HG03354 (cell line): ENCODE measurements around the gene CMSS1.

ENCODE experiments used
- ATAC-seq: cut with Tn5 transposase; IDR thresholded peaks from one replicate; pipeline ENCODE4 v1.9.1; 2021; ENCODE audit warnings: mild to moderate bottlenecking; ENCODE audit not compliant: unreplicated experiment, poor library complexity, severe bottlenecking

Gene CMSS1

DNA sequence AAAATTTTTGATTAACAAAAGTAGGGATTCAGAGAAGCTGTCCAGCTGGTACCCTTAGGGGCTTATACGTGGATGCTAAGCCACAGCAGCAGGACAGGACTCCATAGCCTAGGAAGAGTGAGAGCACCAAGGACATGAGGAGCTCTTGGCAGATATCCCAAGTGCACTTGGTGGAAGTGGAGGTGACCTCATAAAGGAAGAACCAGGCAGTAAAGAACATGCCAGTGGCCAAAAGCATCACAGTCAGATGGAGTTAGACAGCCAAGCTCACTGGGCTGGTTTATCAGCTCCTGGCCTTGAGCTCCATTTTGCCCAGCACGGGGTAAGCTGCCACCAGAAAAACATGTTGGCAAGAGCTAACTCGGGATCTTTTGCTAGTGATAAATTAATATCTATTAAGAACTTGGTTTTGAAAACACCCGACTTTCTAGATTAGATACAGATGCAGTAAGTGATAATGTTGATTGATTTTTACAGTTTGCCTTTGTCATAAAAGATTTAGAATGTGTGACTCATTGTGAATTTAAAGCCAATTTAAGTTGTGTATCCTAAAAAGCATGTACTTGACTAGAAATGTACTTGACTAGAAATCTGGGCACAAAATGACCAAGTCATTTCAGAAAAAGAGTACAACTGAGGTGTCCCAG is 108.0 kb downstream of the CMSS1 start:
- no peak for ATAC-seq

DNA sequence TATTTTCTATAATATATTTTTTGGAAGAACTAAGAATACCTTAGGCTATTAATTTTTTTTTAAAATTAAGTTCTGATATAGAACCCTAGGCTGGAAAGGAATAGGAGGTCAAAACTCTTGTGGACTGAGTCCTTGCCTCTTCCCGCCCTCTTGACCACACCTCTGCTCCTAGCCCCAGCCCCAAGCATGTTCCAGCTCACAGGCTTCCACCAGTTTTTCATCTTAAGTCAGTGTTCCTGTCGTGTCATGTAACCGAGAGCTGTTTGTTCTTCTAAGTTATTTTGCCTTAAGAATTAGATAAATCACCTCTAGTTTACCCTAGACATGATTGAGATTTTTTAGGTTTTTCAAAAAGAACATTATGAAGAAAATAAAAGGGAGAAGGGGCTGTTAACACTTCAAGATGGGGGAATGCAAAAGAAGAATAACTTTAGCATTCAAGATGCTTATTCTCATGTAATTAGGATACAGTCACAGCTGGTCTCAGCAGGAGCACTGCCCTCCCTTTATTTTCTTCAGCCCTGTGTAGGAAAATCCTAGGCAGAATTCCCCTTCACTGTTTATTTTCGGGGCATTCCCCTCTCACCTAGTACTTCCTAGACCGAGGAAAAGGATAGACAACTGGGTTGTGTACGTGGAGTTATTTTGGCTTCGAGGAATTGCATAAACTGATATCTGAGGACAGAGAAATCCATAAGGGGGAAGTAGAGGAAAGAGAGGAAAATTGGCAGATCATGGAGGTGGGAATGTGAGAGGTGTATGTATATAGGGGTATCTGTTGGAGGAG is 110.2 kb downstream of the CMSS1 start:
- no peak for ATAC-seq

DNA sequence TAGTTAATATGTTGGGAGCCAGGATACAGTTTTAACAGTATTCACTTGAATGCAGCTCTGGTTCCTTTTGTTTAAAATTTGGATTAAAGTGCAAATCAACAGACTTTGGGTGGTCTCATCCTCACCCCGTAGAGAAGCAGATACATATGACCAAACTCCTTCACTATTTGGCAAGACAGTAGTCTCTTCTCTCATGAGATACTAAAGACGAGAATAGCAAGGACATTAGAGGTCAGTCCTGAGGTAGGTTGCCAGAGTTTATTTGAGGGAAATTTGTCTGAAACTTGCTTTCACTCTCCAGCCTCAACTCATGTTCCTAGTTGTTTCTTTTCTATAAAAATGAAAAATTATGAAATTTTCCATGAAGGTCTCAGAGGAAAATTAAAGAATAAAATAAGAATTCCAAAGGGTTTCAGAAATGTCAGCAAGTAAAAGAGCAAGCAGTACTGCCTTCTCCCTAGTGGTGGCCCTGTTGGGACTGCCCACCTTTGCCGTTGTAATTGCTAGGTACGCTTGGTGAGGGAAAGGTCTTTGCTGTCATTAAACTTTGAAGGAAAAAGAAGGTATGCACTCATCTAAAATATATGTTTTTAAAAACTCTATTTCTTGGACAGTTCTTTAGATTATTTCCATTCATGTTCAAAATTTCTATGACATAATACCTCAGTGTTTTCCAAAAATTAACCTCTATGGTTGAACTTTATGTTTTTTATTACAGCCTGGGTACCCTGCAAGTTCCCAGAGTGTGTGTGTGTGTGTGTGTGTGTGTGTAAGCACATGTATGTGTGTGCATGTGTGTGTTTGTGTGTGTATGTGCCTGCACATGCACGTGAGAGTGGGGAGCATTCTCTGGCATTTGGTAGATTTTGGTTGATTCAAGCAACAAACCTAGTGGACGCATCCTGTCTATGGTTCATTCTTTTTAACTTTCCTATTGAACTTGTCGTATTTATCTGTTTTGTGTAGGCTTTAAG is 111.4 kb downstream of the CMSS1 start:
- ATAC-seq: no peak

DNA sequence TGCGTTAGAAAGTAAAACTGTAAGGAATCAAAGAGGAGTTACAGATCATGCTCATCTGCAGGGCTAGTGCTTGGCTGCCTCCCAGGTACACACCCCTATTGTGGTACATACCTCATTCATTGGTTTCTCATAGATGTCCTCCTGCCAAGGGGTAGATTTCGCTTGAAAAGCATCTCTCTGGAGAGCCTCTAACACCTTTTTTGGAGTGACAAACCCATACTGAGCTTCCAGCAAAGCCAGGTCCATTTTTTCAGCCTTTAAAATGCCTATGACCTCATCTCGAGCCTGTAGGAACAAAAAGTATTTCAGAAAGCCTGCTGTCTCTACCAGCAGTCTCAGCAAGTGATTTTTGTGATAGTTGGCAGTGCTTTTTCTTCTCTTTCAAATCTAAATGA is 112.1 kb downstream of the CMSS1 start:
- no peak for ATAC-seq

DNA sequence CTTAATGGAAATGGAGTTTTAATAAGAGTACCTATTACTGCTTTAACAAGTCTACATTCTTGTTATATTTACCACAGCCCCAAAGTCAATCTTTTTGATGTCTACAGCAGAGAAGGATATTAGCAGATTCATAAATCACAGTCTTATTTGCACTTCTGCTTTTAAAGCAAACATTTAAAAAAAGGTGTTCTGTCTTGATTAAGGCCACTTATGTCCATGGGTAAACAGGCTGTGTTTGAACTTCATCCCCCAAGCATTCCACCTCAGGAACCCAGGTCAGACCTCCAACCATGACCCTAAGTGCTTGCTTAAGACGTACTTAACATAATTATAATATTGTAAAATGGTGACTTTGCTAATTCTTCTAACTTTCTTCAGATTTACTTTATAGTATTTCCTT is 113.4 kb downstream of the CMSS1 start:
- no peak for ATAC-seq

DNA sequence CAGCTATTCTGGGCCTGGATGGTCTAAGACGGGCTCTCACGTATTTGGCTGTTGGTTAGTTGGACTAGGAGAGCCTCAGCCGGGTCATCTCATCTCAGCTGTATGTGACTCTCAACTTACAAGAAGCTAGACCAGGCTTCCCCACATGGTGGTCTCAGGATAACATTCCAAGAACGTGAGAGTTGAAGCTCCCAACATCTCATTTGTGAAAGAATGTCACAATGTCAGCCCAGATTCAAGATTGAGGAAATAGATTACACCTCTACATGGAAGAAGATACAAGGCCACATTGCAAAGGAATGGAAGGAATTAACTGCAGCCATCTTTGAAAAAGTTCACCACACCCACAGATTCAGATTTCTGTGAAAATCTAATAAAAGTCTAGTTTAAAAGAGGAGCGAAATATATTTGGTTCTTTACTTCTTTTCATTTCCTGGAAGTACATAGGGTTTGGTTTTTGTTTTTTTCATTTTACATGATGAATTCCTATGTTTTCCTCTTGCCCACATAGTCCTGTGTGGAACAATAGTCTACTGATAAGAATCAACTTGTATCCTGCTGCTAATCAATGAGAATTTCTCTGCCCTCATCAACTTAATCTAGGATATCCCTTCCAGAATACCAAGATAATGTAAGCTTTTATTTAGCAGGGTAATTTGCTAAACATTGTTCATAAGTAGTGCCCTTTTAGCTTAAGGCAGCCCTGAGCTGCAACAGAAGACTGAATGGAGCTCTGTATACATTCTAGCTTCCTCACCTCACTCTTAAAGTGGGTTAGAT is 116.5 kb downstream of the CMSS1 start:
- no peak for ATAC-seq

DNA sequence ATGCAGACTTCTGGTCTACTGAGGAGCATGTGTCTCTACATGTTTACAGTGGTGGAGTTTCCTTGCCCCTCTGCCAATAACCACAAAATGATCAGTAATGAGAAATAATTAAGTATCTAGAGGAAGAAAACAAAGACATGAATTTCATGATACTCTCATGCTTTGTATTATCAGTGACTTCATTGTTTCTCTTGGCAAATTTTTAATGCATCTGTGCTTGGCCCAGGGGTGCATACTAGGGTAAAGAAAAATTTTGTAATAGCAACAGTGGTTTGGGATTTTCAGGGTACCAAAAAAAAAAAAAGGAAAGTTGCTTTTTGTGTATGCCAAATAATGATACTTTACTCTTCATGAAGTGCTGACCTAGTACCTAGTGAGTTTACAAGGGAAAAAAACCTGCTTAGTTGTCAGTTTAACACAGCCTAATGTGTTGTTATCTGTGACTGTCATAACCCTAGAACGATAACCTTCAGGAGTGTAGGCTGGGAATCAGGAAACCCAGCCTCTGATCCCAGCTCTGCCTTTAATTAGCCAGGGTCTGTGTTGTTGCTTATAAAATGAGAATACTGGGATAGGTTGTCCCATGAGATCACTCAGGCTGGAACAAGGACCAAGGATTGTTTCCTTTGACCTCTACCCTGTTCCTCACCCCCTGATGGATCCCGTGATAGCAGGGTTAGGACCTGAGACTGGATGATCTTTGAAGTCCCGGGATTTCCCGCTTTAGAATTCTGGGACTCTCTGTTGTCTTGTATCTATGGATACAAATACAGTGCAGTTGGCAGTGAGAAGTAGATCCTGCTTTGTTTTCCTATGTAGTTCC is 117.5 kb downstream of the CMSS1 start:
- ATAC-seq: no peak

DNA sequence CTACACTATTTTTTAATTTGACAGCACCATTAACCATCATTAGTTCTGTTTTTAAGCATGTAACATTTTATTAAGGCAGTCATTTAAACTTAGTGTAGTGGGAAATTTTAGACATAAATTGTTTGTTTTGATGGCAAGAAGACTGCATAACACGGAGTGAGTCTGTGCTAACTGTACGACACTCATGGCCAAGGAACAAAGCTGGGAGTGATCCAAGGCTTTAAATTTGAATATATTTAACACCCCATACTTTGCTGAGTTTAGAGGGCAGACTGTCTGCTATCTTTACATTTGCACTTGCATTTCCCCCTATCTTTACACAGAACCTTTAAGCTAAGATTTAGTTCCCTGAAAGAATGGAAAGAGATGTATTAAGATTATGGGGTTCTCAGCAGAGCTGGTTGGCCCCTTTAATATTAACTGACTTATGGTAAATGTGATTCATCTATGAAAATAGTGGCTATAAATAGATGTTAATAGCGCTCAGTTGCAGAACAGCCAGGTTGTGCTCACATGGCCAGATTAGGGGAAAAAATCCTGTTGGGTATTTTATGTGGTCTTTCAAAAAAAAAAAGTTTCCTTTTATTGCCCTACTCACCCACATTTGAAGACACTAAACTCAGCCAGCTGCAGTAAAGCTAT is 120.7 kb downstream of the CMSS1 start:
- ATAC-seq: peak; percentile 52

DNA sequence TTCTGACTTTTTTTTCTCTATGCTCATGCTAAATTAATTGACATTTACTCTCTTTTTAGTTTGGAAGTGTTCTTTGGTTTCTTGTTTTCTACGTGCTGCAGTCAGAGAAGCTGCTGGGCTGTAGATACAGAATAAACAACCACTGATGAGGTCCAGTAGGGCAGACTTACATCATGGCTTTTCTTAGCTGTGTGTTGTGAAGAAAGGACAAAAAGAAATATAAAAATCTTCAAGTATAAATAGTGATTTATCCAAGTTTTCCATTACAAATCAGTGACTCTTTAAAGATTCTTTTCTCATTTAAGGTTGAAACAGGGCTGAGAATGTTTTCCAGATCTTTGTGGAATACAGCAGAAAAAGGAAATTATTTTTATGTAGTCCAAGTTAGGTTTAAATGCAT is 122.2 kb downstream of the CMSS1 start:
- no peak for ATAC-seq

DNA sequence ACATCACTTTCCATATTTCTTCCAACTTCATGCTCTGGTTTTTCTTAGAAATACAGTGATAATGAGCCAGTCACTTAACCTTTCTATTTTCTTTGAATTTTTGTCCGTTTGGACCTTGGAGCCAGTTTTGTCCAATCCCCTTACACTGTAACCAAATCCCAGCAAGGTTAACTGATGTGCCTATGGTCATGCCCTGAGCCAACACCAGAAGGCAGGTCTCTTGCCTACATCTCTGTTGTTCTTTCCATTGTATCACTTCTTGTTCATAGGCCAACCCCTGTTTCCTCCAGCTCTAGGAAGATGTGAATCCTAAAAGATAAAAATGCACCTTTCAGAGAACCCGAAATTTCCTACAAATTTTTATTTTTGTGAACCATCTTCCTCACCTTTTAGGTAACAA is 122.7 kb downstream of the CMSS1 start:
- no peak for ATAC-seq

DNA sequence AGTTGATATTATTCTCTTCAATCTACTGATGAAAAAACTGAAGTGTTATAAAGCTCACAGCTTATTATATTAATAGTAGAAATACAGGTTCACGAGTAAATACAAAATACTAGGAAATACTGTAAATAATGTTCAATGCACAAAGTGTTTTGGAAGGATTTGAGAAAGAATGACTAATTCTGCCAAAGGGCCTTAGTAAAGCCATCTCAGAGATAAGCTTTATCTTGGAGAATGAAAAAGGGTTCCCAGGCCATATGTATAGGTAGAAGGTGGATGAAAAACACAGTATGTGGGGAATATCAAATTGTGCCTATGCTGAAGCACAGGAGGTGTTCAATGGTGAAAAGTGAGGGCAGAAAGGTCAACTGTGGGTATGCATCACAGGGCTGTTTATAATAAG is 123.5 kb downstream of the CMSS1 start:
- ATAC-seq: no peak

DNA sequence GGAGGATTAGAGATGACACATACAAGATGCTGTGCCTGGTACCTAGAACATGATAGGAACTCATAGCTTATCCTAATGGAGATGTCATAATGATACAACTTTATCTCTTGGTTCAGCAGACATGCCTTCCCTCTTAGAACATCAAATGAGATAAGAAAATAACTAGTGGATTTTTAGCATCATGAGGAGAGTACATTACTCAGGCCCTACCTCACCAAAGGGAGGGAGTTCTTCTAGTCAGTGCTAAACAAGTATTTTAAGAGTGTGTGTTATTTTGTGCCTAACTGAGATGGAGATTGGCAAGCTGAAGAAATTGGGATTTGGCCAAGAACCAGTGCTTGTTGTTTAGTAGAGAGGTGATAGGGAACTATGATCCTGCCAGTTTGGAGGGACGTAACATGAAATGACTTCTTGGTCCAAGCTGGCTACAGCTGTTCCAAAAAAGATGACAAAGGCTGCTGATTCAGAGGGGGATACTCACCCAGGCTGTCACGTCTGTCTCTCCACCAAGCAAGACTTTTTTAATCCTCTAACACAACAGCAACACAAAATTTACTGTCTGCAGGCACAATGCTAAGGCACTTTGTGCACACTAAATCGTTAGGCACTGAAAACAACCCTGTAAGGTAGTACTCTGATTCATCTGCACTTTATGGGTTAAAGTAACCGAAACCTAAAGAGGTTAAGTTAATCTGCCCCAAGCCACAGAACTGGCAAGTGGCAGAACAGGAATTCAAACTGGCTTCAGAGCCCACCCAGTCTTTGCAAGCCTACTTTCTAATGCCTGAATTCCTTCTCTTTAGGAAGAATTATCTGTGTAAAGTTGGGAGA is 126.5 kb downstream of the CMSS1 start:
- no peak for ATAC-seq

DNA sequence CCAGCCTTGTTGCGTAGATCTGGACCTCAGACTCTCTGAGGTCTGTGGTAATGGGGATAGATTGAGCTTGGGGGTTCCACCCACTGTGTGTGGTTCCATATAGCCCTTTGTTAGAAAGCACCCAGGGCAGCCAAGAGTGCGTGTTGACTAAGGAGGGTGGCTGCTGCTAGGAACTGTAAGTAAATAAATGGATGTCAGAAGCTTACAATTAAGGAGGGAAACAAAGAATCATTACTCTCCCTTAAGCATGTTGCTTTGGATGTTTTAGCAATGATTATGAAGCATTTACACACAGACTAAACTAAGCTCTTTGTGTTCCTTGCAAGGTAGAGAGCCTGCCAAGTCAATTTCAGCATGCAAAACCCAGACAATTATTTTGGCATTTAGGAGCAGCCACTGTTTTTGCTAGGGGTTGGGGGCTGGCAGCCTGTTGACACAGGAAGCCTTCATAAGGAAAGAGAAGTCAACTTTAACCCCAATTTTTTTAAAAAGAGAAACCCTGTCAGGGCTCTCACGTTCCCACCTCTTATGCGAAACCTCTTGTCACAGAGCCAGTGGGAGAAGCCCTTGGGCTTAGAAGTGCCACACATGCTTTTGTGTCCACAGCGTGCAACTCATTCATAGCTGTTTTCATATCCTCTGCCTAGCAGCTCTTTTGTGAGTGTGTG is 127.8 kb downstream of the CMSS1 start:
- no peak for ATAC-seq

DNA sequence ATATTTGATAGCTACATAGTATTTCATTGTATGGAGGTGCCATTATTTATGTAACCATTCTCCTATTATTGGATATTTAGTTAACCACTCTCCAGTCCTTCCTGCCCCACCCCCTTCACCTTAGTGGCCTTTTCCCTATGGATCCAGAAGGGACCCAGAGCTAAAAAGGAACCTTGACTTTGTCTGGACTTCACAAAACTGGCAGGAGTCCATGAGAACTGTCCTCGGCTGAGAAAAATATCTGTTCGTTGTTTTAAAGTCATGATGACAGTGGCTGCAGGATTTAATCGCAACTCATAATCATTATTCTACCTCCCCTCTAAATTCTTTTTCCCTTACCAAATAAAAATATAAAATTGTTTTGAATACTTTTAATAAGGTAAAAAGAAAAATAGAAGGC is 129.7 kb downstream of the CMSS1 start:
- no peak for ATAC-seq

DNA sequence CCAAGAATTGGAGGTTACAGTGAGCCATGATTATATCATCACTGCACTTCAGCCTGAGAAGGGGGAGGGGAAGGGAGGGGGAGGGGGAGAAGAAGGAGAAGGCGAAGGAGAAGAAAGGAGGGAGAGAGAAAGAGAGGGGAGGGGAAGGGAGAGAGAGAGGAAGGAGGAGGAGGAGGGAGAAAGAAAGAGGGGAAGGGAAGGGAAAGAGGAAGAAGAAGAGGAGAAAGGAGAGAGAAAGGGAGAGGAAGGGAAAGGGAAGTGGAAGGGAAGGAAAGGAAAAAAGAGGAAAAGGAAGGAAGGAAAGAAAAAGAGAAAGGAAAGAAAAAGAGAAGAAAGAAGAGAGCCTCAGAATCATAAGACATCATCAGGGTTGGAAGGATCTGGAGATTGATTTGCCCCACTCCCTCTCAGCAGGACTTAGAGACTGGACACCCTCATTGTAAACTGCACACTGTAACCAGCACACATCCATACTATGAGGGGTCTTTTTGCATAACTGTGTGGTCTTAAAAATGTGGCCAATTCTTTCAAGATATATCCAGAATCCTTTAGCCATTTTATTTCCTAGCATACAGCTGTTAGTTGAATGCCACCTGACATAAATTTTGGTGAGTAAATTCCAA is 130.9 kb downstream of the CMSS1 start:
- no peak for ATAC-seq

DNA sequence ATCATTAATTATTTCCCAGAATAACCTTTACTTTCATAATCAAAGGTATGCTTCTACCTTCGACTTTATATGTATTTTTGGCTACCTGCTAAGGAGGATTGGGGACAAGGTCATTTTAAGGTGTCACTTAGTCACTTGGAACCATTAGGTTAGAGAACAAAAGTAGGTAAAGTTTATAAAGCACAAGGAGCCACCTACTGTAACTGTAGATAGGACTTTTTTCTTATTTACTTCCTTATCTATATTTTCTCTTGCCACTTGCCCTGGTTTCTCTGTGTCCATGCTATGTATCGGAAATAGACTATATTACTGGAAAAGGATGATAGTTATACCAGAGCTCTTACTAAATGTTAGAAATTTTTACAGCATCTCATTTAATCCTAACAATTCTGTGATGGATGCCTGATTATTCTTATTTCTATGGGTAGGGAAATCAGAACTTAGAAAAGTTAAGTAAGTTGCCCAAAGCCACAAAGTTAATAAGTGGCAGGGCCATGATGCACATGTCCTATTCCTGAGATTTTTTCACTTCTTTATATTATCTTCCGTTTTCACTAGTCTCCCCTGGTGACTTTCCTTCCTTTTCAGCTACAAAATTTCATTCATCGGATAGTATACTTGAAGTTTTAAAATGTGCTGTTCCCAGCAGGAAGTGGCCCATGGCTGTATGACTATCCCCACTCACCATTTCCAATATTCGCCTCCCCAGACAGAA is 132.5 kb downstream of the CMSS1 start:
- ATAC-seq: no peak
